Coronary artery (tissue), 2 donors: ENCODE measurements around the gene FGGY.

Experiments
- DNase-seq: peaks from one replicate; pipeline ENCODE4 v3.0.0-alpha.2; 2017; ENCODE audit warnings: low spot score
- H3K27ac ChIP-seq, 2 donors: fragments of 200-600 bp; sonication (generic); one replicate each; pipeline ENCODE4 v1.5.1; 2016 to 2019
- H3K4me3 ChIP-seq: fragments of 200-600 bp; sonication (generic); 2 replicates; pipeline ENCODE4 v1.5.1; 2016; ENCODE audit warnings: mild to moderate bottlenecking, moderate library complexity
- TF ChIP-seq, protein P1 (sequence below): fragments of 200-600 bp; sonication (generic); IDR thresholded peaks from one replicate; pipeline ENCODE4 v1.5.1; 2019; ENCODE audit warnings: antibody characterized with exemption

Gene FGGY

GRCh38 chr1:59804301-59804700 is 507.4 kb downstream of the FGGY start:
- H3K27ac ChIP-seq = no peak overlapping the region
- DNase-seq = no peak
- TF ChIP-seq, protein P1, sequence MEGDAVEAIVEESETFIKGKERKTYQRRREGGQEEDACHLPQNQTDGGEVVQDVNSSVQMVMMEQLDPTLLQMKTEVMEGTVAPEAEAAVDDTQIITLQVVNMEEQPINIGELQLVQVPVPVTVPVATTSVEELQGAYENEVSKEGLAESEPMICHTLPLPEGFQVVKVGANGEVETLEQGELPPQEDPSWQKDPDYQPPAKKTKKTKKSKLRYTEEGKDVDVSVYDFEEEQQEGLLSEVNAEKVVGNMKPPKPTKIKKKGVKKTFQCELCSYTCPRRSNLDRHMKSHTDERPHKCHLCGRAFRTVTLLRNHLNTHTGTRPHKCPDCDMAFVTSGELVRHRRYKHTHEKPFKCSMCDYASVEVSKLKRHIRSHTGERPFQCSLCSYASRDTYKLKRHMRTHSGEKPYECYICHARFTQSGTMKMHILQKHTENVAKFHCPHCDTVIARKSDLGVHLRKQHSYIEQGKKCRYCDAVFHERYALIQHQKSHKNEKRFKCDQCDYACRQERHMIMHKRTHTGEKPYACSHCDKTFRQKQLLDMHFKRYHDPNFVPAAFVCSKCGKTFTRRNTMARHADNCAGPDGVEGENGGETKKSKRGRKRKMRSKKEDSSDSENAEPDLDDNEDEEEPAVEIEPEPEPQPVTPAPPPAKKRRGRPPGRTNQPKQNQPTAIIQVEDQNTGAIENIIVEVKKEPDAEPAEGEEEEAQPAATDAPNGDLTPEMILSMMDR = no peak
- H3K4me3 ChIP-seq = no peak overlapping the region

DNA sequence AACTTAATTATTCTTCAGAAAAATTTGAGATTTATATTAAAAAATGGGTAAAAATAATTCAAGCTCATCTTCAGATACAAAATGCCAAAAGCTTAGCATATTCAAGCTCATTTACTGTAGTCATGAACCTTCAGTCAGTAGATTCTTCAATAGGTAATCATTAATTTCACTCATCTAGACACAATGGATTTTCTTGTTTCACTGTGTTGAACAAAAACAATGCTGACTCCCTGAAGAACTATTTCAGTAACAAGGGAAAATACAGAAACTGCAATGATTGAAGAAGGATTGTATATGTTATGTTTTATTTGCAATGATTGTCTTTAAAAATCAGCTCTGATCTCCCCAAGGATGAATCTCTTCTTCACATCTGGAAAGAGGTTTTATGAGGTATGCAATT is 508.7 kb downstream of the FGGY start:
- Histone ChIP-seq H3K4me3 (no peak overlapping the region), H3K27ac (no peak overlapping the region)
- no peak for DNase-seq
- TF ChIP-seq, protein P1 = no peak
